Neural progenitor cell (in vitro differentiated cells): ENCODE measurements around the gene SERINC4.

ENCODE experiments used
- CTCF ChIP-seq: fragments of 200-600 bp; sonication (generic); IDR thresholded peaks from 2 replicates; pipeline ENCODE4 v1.5.1; 2017; ENCODE audit warnings: antibody characterized with exemption, mild to moderate bottlenecking
- EZH2 ChIP-seq: fragments of 200-600 bp; sonication (generic); IDR thresholded peaks from 2 replicates; pipeline ENCODE4 v1.6.1; 2017; ENCODE audit warnings: antibody characterized with exemption, mild to moderate bottlenecking, moderate library complexity

GRCh38 chr15:43845421-43845820 lies 45.4 kb upstream of the SERINC4 start:
- no peak for TF ChIP-seq CTCF
- no peak for TF ChIP-seq EZH2
